GM08714 (cell line): Measurements from ENCODE around the gene LRRC28.

Experiments used
- H3K4me3 ChIP-seq: fragments of 200-500 bp; sonication (Bioruptor generic); 2 replicates; pipeline ENCODE4 v1.5.1; 2014; ENCODE audit warnings: mild to moderate bottlenecking, low read length, inconsistent platforms
- ZNF274 ChIP-seq: IDR thresholded peaks from 2 replicates; pipeline ENCODE4 v1.6.1; 2012; ENCODE audit warnings: mild to moderate bottlenecking, low read depth, low read length

LRRC28 gene

GRCh38 chr15:99412626-99413025 is 161.3 kb downstream of the LRRC28 start:
- no peak overlapping the region for H3K4me3 ChIP-seq
- no peak for TF ChIP-seq ZNF274

- no peak for TF ChIP-seq ZNF274
- no peak overlapping the region for H3K4me3 ChIP-seq
Measured at GRCh38 chr15:99413955-99414754, 162.9 kb downstream of the LRRC28 start.

GRCh38 chr15:99414755-99415731 is 163.8 kb downstream of the LRRC28 start:
- TF ChIP-seq ZNF274 = no peak
- H3K4me3 ChIP-seq = no peak overlapping the region

- TF ChIP-seq ZNF274 = no peak
- no peak overlapping the region for H3K4me3 ChIP-seq
Measured at GRCh38 chr15:99416191-99417188, 165.2 kb downstream of the LRRC28 start.

GRCh38 chr15:99421172-99421656 is 169.9 kb downstream of the LRRC28 start:
- no peak overlapping the region for H3K4me3 ChIP-seq
- TF ChIP-seq ZNF274 = no peak

- no peak overlapping the region for H3K4me3 ChIP-seq
- no peak for TF ChIP-seq ZNF274
Measured at GRCh38 chr15:99421758-99422157, 170.5 kb downstream of the LRRC28 start.

- no peak overlapping the region for H3K4me3 ChIP-seq
- TF ChIP-seq ZNF274 = no peak
Measured at GRCh38 chr15:99423186-99424130, 172.2 kb downstream of the LRRC28 start.

GRCh38 chr15:99424131-99424571 is 172.9 kb downstream of the LRRC28 start:
- no peak overlapping the region for H3K4me3 ChIP-seq
- TF ChIP-seq ZNF274 = no peak

- TF ChIP-seq ZNF274 = no peak
- H3K4me3 ChIP-seq = no peak overlapping the region
Measured at GRCh38 chr15:99424978-99425656, 173.8 kb downstream of the LRRC28 start.

- no peak for TF ChIP-seq ZNF274
Measured at GRCh38 chr15:99425657-99426301, 174.5 kb downstream of the LRRC28 start.

GRCh38 chr15:99426431-99427105 is 175.3 kb downstream of the LRRC28 start:
- no peak for TF ChIP-seq ZNF274
- no peak overlapping the region for H3K4me3 ChIP-seq

More at GRCh38 chr15:99425657-99426301, 174.5 kb downstream of the LRRC28 start:
- H3K4me3 ChIP-seq = no peak overlapping the region
